ENCODE measurements around the gene RANBP17. TPM values are rescaled to one million over a fixed set of nuclear protein-coding genes. Genes with fewer than 3 reads are reported as not detected.

RANBP17 gene
- total RNA-seq, 4 donors from 2014 or later, result 0.38 to 5.1 (median 1.4) TPM

- no peak for DNase-seq (ENCODE audit: low spot score in 2 of 2)
- intact Hi-C loops (cut with DNase I; ENCODE audit: low total_unique reads), result no loop called here
- 86 to 87% methylated on average over 2 of the region's 2 CpGs for WGBS, 2 donors
- TF ChIP-seq POLR2A (IDR thresholded peaks at IDR 0.05), result no peak
- TF ChIP-seq CTCF (IDR thresholded peaks at IDR 0.05), result no peak
- H3K4me3 ChIP-seq (ENCODE audit: low read depth, poor library complexity, severe bottlenecking), result no peak overlapping the region
Measured at GRCh38 chr5:170857066-170857465, 4.8 kb upstream of the RANBP17 start.

- intact Hi-C loops (cut with DNase I; ENCODE audit: low total_unique reads), result no loop called here
- no peak overlapping the region for H3K4me3 ChIP-seq (ENCODE audit: low read depth, poor library complexity, severe bottlenecking)
- TF ChIP-seq POLR2A (IDR thresholded peaks at IDR 0.05) (no peak), CTCF (IDR thresholded peaks at IDR 0.05) (no peak)
- DNase-seq (ENCODE audit: low spot score in 2 of 2), result no peak
Measured at GRCh38 chr5:170860415-170860814, 1.4 kb upstream of the RANBP17 start.

GRCh38 chr5:170860818-170861666 lies 776 bp upstream of the RANBP17 start:
- H3K4me3 ChIP-seq (ENCODE audit: low read depth, poor library complexity, severe bottlenecking), result no peak overlapping the region
- no peak for DNase-seq (ENCODE audit: low spot score in 2 of 2)
- 78 to 79% methylated on average over 5 of the region's 5 CpGs for WGBS, 2 donors
- TF ChIP-seq POLR2A (IDR thresholded peaks at IDR 0.05) (no peak), CTCF (IDR thresholded peaks at IDR 0.05) (no peak)
- intact Hi-C loops (cut with DNase I; ENCODE audit: low total_unique reads), result no loop called here

GRCh38 chr5:170861667-170861916 lies 226 bp upstream of the RANBP17 start:
- 11 to 17% methylated on average over 10 to 12 of the region's 26 CpGs for WGBS, 2 donors
- intact Hi-C loops (cut with DNase I; ENCODE audit: low total_unique reads), result no loop called here
- no peak overlapping the region for H3K4me3 ChIP-seq (ENCODE audit: low read depth, poor library complexity, severe bottlenecking)
- TF ChIP-seq CTCF (IDR thresholded peaks at IDR 0.05) (no peak), POLR2A (IDR thresholded peaks at IDR 0.05) (no peak)
- DNase-seq (ENCODE audit: low spot score in 2 of 2), result no peak

GRCh38 chr5:170863646-170864045 lies 1.8 kb downstream of the RANBP17 start:
- H3K4me3 ChIP-seq (ENCODE audit: low read depth, poor library complexity, severe bottlenecking), result no peak overlapping the region
- no peak for DNase-seq (ENCODE audit: low spot score in 2 of 2)
- TF ChIP-seq CTCF (IDR thresholded peaks at IDR 0.05), result no peak
- TF ChIP-seq POLR2A (IDR thresholded peaks at IDR 0.05), result no peak
- intact Hi-C loops (cut with DNase I; ENCODE audit: low total_unique reads), result no loop called here
- 85 to 87% methylated on average over 3 of the region's 3 CpGs for WGBS, 2 donors

GRCh38 chr5:170865622-170866021 lies 3.8 kb downstream of the RANBP17 start:
- no peak for TF ChIP-seq CTCF (IDR thresholded peaks at IDR 0.05)
- 86 to 89% methylated on average over 1 of the region's 1 CpG for WGBS, 2 donors
- no peak overlapping the region for H3K4me3 ChIP-seq (ENCODE audit: low read depth, poor library complexity, severe bottlenecking)
- intact Hi-C loops (cut with DNase I; ENCODE audit: low total_unique reads), result no loop called here
- no peak for DNase-seq (ENCODE audit: low spot score in 2 of 2)

Measured in lower leg skin (tissue), 4 donors.